SK-N-SH (cell line): Measurements from ENCODE around the gene ATF6. TPM values are rescaled to one million over a fixed set of nuclear protein-coding genes. Genes with fewer than 3 reads are reported as not detected.

Experiments used
- CTCF ChIA-PET: fragments of 300-600, 350-600 bp; formaldehyde crosslinking; extraction: SDS; loops from one replicate; lab custom pipeline; 2021; lab: Yijun Ruan, JAX
- POLR2A ChIA-PET: fragments of 350-600 bp; sonication (Branson Sonifier 250); formaldehyde crosslinking; extraction: SDS; loops from one replicate; lab custom pipeline; 2020; ENCODE audit warnings: antibody characterized with exemption, inconsistent platforms; lab: Yijun Ruan, JAX
- DNase-seq: peaks from one replicate; pipeline ENCODE4 v3.0.0; 2012
- H2AFZ ChIP-seq: fragments of 200-600 bp; sonication (generic); 2 replicates; pipeline ENCODE4 v1.8.1; 2016; ENCODE audit warnings: antibody characterized with exemption, mild to moderate bottlenecking, low read depth
- H3F3A ChIP-seq: fragments of 200-600 bp; sonication (generic); replicated peaks from 2 replicates; pipeline ENCODE3; 2016; ENCODE audit warnings: antibody characterized with exemption, mild to moderate bottlenecking; ENCODE audit not compliant: insufficient read depth
- H3K27ac ChIP-seq, 2 experiments: fragments of 200-500 bp in 1 of 2; fragments of 200-600 bp in 1 of 2; sonication (Bioruptor generic) in 1 of 2; sonication (generic), shearing (Covaris generic) in 1 of 2; 2 replicates each; pipeline versions ENCODE4 v1.5.1 to v1.6.1; 2014 to 2016; ENCODE audit warnings: low read depth in 2 of 2, inconsistent platforms in 1 of 2, low read length in 1 of 2, mild to moderate bottlenecking in 1 of 2, mixed read lengths in 1 of 2
- H3K27me3 ChIP-seq: fragments of 200-600 bp; sonication (generic), shearing (Covaris generic); 2 replicates; pipeline ENCODE4 v1.6.1; 2016; ENCODE audit warnings: mixed run types; ENCODE audit not compliant: insufficient read depth
- H3K36me3 ChIP-seq, 2 experiments: fragments of 200-500 bp in 1 of 2; fragments of 200-600 bp in 1 of 2; sonication (Bioruptor generic) in 1 of 2; sonication (generic) in 1 of 2; replicated peaks in 1 of 2; 2 replicates each; pipeline versions ENCODE3 to v1.5.1; 2014 to 2016; ENCODE audit warnings: low read length in 1 of 2, mild to moderate bottlenecking in 1 of 2; ENCODE audit not compliant: insufficient read depth in 2 of 2, control insufficient read depth in 1 of 2
- H3K4me1 ChIP-seq, 2 experiments: fragments of 200-500 bp in 1 of 2; fragments of 200-600 bp in 1 of 2; sonication (Bioruptor generic) in 1 of 2; sonication (generic), shearing (Covaris generic) in 1 of 2; 2 replicates each; pipeline versions ENCODE4 v1.5.1 to v1.6.1; 2014 to 2016; ENCODE audit warnings: low read depth in 1 of 2, low read length in 1 of 2, mixed run types in 1 of 2; ENCODE audit not compliant: insufficient read depth in 2 of 2, control insufficient read depth in 1 of 2
- H3K4me2 ChIP-seq: fragments of 200-600 bp; sonication (generic), shearing (Covaris generic); 2 replicates; pipeline ENCODE4 v1.6.1; 2017; ENCODE audit warnings: mixed run types
- H3K4me3 ChIP-seq, 2 experiments: fragments of 200-500 bp in 1 of 2; fragments of 200-600 bp in 1 of 2; sonication (Bioruptor generic) in 1 of 2; sonication (generic), shearing (Covaris generic) in 1 of 2; 2 replicates each; pipeline versions ENCODE4 v1.5.1 to v1.8.1; 2014 to 2016; ENCODE audit warnings: low read depth in 2 of 2, inconsistent platforms in 1 of 2, low read length in 1 of 2, mild to moderate bottlenecking in 1 of 2, mixed read lengths in 1 of 2, moderate library complexity in 1 of 2
- H3K79me2 ChIP-seq: fragments of 200-600 bp; sonication (generic); 2 replicates; pipeline ENCODE4 v1.8.1; 2017; ENCODE audit warnings: mild to moderate bottlenecking; ENCODE audit not compliant: insufficient read depth
- H3K9ac ChIP-seq: fragments of 200-600 bp; sonication (generic); 2 replicates; pipeline ENCODE4 v1.6.1; 2017; ENCODE audit warnings: mixed run types
- H3K9me2 ChIP-seq: fragments of 200-600 bp; sonication (generic); 2 replicates; pipeline ENCODE4 v1.6.1; 2017; ENCODE audit warnings: mixed run types
- H3K9me3 ChIP-seq: fragments of 200-600 bp; sonication (generic); 2 replicates; pipeline ENCODE4 v1.6.1; 2017; ENCODE audit warnings: mixed run types, mild to moderate bottlenecking, moderate library complexity
- H4K20me1 ChIP-seq: fragments of 200-600 bp; sonication (generic); 2 replicates; pipeline ENCODE4 v1.6.1; 2017; ENCODE audit warnings: mild to moderate bottlenecking, mixed run types; ENCODE audit not compliant: insufficient read depth
- CHD2 ChIP-seq: fragments of 150-350 bp; IDR thresholded peaks from 2 replicates; pipeline ENCODE4 v1.6.1; 2018; ENCODE audit warnings: low read length; ENCODE audit not compliant: partially characterized antibody
- ELF1 ChIP-seq: IDR thresholded peaks from 2 replicates; pipeline ENCODE4 v1.4.0; 2012
- FOSL2 ChIP-seq: IDR thresholded peaks from 2 replicates; pipeline ENCODE4 v1.4.0; 2012; ENCODE audit warnings: low read depth, mild to moderate bottlenecking, moderate library complexity, borderline replicate concordance
- FOXJ3 ChIP-seq: sonication (generic); formaldehyde crosslinking; IDR thresholded peaks from 2 replicates; pipeline ENCODE4 v1.5.1; 2020; ENCODE audit warnings: mild to moderate bottlenecking, missing genetic modification reagents
- FOXM1 ChIP-seq: IDR thresholded peaks from 2 replicates; pipeline ENCODE4 v1.4.0; 2012; ENCODE audit warnings: low read depth, mild to moderate bottlenecking
- GABPA ChIP-seq: IDR thresholded peaks from 2 replicates; pipeline ENCODE4 v1.4.0; 2012; ENCODE audit warnings: low read depth, mild to moderate bottlenecking
- IRF3 ChIP-seq: fragments of 150-350 bp; IDR thresholded peaks from 2 replicates; pipeline ENCODE4 v1.6.1; 2016; ENCODE audit warnings: mild to moderate bottlenecking, low read depth, low read length
- JUND ChIP-seq: IDR thresholded peaks from 2 replicates; pipeline ENCODE4 v1.4.0; 2012
- MAX ChIP-seq: IDR thresholded peaks from 2 replicates; pipeline ENCODE4 v1.4.0; 2012; ENCODE audit warnings: low read depth
- MXI1 ChIP-seq: IDR thresholded peaks from 2 replicates; pipeline ENCODE4 v1.6.1; 2012; ENCODE audit warnings: mild to moderate bottlenecking, low read depth, low read length, improper control_type of control experiment
- NFIC ChIP-seq: IDR thresholded peaks from 2 replicates; pipeline ENCODE4 v1.4.0; 2012; ENCODE audit warnings: borderline replicate concordance
- PBX3 ChIP-seq: IDR thresholded peaks from 2 replicates; pipeline ENCODE4; 2012
- REST ChIP-seq: IDR thresholded peaks from 2 replicates; pipeline ENCODE4 v1.6.1; 2012; ENCODE audit warnings: mild to moderate bottlenecking, low read depth, low read length, moderate library complexity
- RFX5 ChIP-seq: IDR thresholded peaks from 2 replicates; pipeline ENCODE4 v1.6.1; 2012; ENCODE audit warnings: mild to moderate bottlenecking, improper control_type of control experiment, low read length
- RXRA ChIP-seq: IDR thresholded peaks from 2 replicates; pipeline ENCODE4 v1.4.0; 2012; ENCODE audit warnings: low read depth, mild to moderate bottlenecking, borderline replicate concordance
- SIN3A ChIP-seq: IDR thresholded peaks from 2 replicates; pipeline ENCODE4 v1.6.1; 2012; ENCODE audit warnings: low read depth, mild to moderate bottlenecking, low read length, moderate library complexity, borderline replicate concordance
- USF1 ChIP-seq: IDR thresholded peaks from 2 replicates; pipeline ENCODE4 v1.4.0; 2012; ENCODE audit warnings: low read depth, borderline replicate concordance
- ZBTB33 ChIP-seq: IDR thresholded peaks from 2 replicates; pipeline ENCODE4 v1.4.0; 2012; ENCODE audit warnings: low read depth, borderline replicate concordance
- WGBS: methylation state at CpG from one replicate; pipeline ENCODE4 v1.1.6; 2017; ENCODE audit warnings: low lambda C conversion rate; 5-methylcytosine and 5-hydroxymethylcytosine counted together
- polyA plus RNA-seq, 3 experiments: library from polyadenylated mRNA; depleted of rRNA; stranded (reverse); fragments of >200 nt; gene quantifications; 2 replicates each; pipeline ENCODE4 v1.2.3, GENCODE V29; 2012

ATF6 gene
- polyA plus RNA-seq, 1 of the 3 experiments (the other 2 are of a cell fraction): 8.8 TPM

GRCh38 chr1:161966067-161966466, 199.9 kb downstream of the ATF6 start:
- Histone ChIP-seq H3F3A (peaks cover 29% of the 10 kb centered on the region), H3K27ac (no peak overlapping the region), H3K9me3 (no peaks in the 10 kb centered on the region), H3K36me3 (no peaks in the 10 kb centered on the region), H3K9ac (no peak overlapping the region), H2AFZ (no peak overlapping the region), H3K4me1 (peaks cover 0 to 20% of the 10 kb centered on the region in 2 experiments; a peak in 3 of 4 replicates), H3K4me3 (no peak overlapping the region), H3K9me2 (no peaks in the 10 kb centered on the region), H3K4me2 (no peak overlapping the region), H4K20me1 (no peaks in the 10 kb centered on the region), H3K79me2 (no peaks in the 10 kb centered on the region), H3K27me3 (no peaks in the 10 kb centered on the region)
- TF ChIP-seq NFIC (no peak), ELF1 (no peak), IRF3 (no peak), REST (no peak), MXI1 (no peak), FOXM1 (no peak), FOXJ3 (no peak), FOSL2 (no peak), MAX (no peak), RXRA (no peak), JUND (no peak), PBX3 (no peak), RFX5 (no peak), CHD2 (no peak), ZBTB33 (no peak), USF1 (no peak), GABPA (no peak), SIN3A (no peak)
- ChIA-PET POLR2A (no interaction called here), CTCF (no interaction called here)
- 77% methylated on average over 4 of the region's 4 CpGs for WGBS
- DNase-seq: no peak
